Measurements from ENCODE around the gene GNB4. TPM values are rescaled to one million over a fixed set of nuclear protein-coding genes. Genes with fewer than 3 reads are reported as not detected.
A peak's percentile ranks its signal among the peaks of the same experiment; 100 is the strongest.

The GNB4 gene
- total RNA-seq, 1 experiment from 2014 or later, result not detected

DNA sequence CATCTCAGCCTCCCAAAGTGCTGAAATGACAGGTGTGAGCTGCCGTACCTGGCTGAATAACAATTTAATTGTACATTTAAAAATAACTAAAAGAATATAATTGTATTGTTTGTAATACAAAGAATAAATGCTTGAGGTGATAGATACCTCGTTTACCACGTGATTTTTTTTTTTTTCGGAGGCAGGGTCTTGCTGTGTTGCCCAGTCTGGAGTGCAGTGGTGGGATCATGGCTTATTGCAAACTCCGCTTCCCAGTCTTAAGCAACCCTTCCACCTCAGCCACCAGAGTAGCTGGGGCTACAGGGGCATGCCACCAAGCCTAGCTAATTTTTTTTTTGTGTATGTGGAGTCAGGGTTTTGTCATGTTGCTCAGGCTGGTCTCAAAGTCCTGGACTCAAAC is 87.9 kb downstream of the GNB4 start:
- DNase-seq (ENCODE audit: low spot score), result no peak

GRCh38 chr3:179355996-179356395 is 95.3 kb downstream of the GNB4 start:
- DNase-seq (ENCODE audit: low spot score), result no peak

- peak; percentile 45 for DNase-seq (ENCODE audit: low spot score)
Observed at GRCh38 chr3:179348325-179349013, 102.8 kb downstream of the GNB4 start.

- DNase-seq (ENCODE audit: low spot score), result peak; percentile 96
Observed at GRCh38 chr3:179347345-179348194, 103.7 kb downstream of the GNB4 start, which contains the start of gene MFN1. MFN1 (plus strand) TSS chr3:179347709; CDS start chr3:179348852, 1,143 bp downstream.

Small RNA genes lying within 50 kb of the gene (small RNA-seq; reads per million reads assigned to genes)
- not detected for gene AC007620.1

Other genes with a start within 250 kb of the GNB4 start
- 1.7 and 1.9 TPM in 2 replicates for gene KCNMB3, start 200.4 kb downstream of the GNB4 start, total RNA-seq (2014; rRNA removed; shearing (Covaris generic))
- 28.9 and 39.4 TPM in 2 replicates for gene ZNF639, start 128.4 kb downstream of the GNB4 start, total RNA-seq (2014; rRNA removed; shearing (Covaris generic))
- 19.5 and 21.9 TPM in 2 replicates for gene MFN1, start 103.8 kb downstream of the GNB4 start, total RNA-seq (2014; rRNA removed; shearing (Covaris generic))
- 94.6 and 94.7 TPM in 2 replicates for gene ACTL6A, start 111.5 kb upstream of the GNB4 start, total RNA-seq (2014; rRNA removed; shearing (Covaris generic))
- 23.4 and 27.9 TPM in 2 replicates for gene MRPL47, start 153.2 kb upstream of the GNB4 start, total RNA-seq (2014; rRNA removed; shearing (Covaris generic))
- gene NDUFB5, start 153.3 kb upstream of the GNB4 start, total RNA-seq (2014; rRNA removed; shearing (Covaris generic)), result 38.7 and 42.0 TPM in 2 replicates
- 2.6 and 3.4 TPM in 2 replicates for gene USP13, start 201.6 kb upstream of the GNB4 start, total RNA-seq (2014; rRNA removed; shearing (Covaris generic))